Caki2 (cell line): ENCODE measurements around the gene SLC12A4. TPM values are rescaled to one million over a fixed set of nuclear protein-coding genes. Genes with fewer than 3 reads are reported as not detected.

Experiments used
- DNase-seq: peaks from one replicate; pipeline ENCODE4 v3.0.0-alpha.2; 2015; ENCODE audit warnings: low read depth
- in situ Hi-C: cut with HindIII; loops from 2 replicates; pipeline ENCODE4 v1.10.0; 2016; ENCODE audit warnings: low sequenced_read_pairs, low pct_unique_long_range_greater_than_20kb, mixed read lengths
- total RNA-seq: library from RNA; depleted of rRNA; stranded (reverse); fragments of >200 nt; shearing (Covaris generic); gene quantifications from 2 replicates; pipeline ENCODE4 v1.2.3, GENCODE V29; 2014; ENCODE audit warnings: low replicate concordance

The SLC12A4 gene
- total RNA-seq, 1 experiment from 2014 or later, result 19.8 TPM

DNA sequence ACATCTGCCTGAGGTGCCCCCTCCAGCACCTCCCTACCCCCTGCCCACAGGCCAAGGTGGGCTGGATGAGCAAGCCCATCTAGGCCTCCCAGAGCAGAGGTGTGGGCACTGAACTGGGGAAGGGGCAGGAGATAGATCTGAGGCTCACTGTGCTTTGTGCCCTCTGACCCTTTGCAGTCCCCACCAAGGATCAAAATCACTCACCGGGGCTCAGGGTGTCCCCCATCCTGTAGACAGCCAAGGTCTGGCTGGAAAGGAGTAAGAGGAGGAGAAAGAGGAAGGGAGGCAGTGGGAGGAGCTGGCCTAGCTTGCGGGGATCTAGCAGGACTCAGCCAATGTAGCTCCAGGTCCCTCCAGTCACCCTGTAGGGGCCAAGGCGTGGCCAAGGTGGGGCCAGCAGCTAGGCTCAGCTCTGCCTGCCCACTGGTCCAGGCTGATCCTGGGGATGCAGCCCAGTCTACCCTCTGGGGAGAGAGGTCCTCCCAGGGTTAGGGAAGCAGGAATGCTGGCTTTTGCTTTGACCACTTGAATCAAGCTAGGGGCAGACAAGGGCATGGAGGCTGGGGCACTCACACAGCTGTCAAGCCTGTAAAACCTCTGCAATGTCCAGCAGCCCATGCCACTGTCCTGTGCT is 1.8 kb downstream of the SLC12A4 start:
- DNase-seq, result peak; percentile 54
- in situ Hi-C loops, result no loop called here

DNA sequence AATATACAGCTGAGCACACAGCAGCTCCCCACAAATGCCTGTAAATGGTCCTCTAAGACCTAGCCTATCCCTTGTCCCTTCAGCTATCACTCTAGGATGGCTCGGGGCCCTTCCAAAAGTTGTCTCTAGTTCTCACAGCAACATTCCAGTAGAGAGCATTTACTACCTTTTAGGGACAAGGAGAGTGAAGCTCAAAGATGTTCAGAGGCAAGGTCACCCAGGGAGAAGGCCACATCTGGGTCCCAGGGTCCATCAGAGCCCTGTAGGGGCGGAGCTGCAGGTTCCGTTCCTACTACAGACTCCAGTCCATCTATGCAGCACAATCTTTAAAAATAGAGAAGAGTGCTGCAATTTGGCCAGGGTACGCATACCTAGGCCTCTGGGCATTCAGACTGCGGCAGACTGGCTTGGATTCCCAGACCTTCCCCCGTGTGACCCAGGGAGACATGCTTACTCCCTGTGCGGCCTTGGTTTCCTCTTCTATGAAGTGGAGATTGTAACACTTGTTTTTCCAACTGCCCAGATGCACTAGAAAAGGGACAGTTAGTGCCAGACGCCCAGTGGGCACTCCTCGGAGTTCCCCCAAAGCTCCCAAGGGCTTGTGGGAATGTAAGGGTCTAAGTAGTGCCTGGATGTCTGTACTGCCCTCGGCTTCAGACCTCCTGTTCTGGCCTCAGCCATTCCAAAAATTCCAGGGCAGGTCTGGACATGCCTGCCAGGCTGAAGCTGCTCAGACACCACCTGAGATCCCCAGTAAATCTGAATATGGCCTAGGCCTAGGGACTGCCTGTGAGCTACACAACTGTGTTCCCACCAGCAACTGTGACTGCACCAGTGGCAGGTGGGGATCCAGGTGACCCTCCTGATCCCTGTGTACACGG is 2.5 kb downstream of the SLC12A4 start:
- no peak for DNase-seq
- in situ Hi-C loops, result no loop called here

DNA sequence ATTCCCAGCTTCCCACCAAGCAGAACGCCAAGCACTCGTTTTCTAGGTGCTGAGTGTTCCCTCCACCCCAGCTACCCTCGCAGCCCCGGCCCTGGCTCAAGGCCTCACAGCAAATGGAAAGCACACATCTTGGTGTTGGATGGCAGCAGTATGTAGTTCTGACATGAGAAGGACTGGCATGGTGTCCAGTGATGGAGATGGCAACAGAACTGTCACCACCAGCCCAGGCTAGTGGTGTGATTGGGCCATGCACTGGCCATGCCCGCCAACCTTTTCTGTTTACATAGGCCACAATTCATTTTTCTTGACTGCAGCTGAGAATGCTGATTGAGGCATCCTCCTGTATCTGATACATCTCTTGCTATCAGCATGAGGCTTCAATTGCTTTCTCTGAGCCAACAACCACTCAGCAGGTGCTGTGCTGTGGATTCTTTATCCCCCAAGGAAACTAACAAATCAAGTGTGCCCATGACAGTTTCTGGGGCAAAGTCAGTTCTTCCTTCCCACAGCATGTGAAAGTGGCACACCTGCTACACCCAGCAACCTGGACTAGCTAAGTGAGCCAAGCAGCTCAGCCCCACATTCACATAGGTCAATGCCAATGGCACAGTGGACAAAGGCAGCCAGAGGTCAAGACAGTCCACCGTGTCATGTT is 3.8 kb downstream of the SLC12A4 start:
- in situ Hi-C loops, result no loop called here
- no peak for DNase-seq

DNA sequence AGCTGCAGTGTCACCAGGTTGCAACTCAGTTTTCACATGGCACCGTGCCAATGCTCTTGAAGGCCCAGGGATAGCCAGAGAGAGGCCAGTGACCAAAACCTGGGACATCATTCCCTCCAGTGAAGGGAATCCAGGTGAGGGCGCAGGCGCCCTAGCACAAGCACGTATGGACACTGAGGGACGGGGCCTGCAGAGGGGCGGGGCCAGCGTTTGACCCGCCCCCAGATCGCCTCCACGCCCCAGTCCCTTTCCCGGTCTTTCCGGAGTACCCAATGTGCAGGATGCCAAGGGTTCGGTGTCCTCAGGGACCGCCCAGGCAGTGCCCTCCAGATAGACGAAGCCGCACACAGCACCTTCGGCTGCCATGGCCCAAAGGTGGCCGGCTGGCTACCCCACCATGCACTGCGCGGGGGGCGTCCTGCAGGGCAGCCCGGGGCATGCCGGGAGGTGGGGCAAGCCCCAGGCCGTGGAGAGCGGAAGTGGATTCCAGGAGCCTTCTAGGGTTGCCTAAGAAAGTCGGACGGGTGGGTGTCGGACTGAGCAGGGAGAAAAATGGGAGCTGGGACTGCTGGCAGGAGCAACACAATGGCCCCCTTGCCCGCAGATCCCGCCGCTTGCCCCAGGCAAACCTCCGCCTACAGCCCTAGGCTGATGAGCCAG is 4.6 kb downstream of the SLC12A4 start:
- in situ Hi-C loops, result no loop called here

DNA sequence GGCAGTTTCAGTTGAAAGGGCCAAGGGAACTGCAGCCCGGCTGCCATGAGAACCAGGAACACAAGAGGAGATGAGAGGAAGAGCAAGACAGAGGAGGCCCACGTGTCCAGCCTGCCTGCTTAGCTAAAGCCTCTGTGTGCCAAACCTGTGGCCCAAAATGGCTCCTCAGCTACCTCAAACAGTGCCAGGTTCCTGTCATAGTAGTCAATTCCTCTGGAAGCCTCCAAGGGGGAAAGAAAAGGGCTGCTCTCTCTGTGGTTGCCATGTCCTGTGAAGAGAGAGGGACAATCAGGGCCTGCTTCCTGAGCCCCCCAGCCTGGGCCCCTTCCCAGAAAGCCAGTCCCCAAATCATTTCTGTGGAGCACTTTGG is 5.2 kb downstream of the SLC12A4 start:
- no peak for DNase-seq
- in situ Hi-C loops, result no loop called here

More for the DNA sequence above, 4.6 kb downstream of the SLC12A4 start:
- DNase-seq, result no peak

DNA sequence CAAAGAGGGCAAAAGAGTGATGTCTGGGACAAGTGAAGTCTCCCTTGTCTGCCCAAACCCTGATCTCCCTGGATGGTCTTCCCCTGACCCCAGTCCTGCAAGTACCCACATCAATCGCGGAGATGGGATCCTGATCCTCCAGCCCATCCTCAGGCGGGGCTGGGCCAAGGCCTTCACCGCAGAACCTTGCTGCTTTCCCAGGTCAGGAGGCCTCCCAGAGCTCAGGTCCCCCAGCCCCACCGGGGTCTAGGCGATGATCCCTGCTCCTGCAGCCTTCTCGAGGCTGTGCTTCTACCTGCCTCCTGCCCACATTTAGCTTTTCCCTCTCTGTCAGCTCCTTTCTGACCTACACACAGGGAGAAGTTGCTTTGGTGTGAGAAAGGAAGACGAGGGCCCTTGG is 6.3 kb downstream of the SLC12A4 start:
- DNase-seq, result no peak
- in situ Hi-C loops, result no loop called here

DNA sequence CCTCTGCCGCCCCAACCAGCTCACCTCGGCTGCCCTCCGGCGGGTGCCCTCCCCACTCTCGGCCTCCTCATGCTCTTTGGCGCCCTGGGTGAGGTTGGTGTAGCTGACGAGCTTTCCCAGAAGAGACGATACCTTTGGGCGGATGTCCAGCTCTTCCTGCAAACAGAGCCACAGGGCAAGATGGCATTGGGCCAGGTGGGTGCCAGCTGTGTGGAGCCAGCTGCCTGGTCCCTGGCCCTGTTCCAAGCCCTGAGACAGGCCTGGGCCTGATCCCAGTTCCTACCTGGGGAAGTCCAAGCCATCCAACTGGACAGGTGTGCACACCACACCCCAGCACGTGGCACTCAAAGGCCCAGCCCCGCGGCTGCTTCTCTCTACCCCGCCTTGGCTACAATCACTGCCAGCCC is 6.9 kb downstream of the SLC12A4 start:
- no peak for DNase-seq
- in situ Hi-C loops, result no loop called here

DNA sequence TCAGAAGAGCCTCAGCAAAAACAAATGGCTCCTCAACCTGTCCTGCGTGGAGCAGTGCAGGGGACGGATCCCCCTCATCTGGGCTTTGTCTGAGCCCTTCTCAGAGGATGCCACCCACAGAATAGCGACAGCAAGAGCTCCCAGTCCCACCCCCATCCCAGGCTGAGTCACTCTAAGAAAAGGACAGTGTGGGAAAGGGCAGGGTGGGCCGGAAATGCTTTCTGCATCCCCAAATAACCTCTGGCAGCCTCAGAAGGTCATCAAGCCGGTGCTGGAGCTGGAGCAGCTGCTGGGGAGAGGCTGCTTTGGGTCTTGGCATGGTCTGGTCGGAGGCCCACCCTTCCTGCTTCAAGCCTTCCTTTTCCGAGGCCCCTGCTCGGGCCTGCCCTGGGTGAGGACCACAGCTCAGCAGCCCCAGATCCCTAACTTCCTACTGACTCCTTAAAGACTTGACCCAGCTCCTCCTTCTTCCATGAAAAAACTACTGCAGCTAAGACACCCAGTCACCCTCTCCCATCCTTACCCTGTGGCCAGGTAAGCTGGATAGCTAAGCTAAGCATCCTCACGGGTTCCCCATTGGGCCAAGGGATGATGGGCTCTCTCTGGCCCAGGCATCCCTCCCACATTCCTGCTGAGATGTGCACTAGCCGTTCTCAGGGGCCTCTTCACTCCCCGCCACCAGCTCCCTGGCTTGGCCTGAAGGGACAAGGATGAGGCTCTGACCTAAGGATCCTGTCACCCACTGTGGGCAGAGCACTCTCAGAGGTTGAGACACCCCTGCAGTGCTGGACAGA is 8.7 kb downstream of the SLC12A4 start:
- in situ Hi-C loops, result no loop called here
- DNase-seq, result no peak

DNA sequence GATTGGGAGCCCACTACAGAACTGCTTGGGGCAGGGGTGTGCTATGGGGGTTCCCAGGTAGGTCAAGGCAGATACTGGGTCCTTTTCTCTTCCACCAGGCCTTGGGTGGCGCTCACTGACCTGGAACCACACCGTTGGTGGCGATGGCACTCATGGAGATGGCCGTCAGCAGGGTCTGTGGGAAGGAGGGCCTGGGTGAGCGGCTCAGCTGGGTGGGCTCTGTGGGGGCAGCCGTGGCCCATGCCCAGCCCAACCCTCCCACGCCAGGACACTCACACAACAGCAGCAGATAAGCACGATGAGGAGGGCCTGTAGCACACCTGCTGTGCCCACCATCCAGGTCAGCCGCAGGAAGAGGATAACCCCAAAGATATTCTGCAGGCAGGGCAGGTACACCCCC is 10.8 kb downstream of the SLC12A4 start:
- no peak for DNase-seq
- in situ Hi-C loops, result no loop called here

DNA sequence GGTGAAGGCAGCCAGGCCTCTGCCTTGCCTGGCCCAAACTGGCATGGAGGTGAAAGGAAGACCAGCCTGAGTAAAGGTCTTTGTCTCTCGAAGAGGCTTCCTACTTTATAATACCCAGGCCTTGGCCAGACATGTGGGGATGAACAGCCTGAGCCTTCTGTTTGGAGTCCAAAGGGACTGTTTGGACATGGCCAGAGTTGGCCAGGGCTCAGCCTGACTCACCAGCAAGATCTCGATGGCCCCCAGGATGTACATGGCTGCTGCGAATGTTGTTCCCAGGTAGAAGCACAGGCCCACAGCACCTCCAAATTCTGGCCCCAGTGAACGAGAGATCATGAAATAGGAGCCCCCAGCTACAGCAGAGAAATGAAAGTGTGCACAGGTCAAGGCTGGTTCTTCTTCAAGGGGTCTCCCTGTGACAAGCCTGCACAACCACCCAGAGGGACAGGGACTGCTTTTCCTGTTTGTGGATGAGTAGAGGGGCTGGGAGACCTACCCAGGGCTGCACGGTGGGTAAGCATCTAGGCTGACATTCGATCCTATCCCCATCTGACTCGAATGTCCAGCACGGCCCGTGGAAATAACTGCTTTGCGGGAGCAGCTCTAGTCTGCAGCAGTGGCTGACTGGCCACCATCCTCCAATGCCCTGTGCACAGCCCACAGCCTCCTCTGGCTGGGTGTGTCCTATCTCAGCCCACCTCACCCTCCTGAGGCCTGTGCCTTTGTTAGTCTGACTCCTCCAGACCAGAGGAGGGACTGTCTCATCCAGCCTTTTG is 13.8 kb downstream of the SLC12A4 start:
- in situ Hi-C loops, result no loop called here
- no peak for DNase-seq

DNA sequence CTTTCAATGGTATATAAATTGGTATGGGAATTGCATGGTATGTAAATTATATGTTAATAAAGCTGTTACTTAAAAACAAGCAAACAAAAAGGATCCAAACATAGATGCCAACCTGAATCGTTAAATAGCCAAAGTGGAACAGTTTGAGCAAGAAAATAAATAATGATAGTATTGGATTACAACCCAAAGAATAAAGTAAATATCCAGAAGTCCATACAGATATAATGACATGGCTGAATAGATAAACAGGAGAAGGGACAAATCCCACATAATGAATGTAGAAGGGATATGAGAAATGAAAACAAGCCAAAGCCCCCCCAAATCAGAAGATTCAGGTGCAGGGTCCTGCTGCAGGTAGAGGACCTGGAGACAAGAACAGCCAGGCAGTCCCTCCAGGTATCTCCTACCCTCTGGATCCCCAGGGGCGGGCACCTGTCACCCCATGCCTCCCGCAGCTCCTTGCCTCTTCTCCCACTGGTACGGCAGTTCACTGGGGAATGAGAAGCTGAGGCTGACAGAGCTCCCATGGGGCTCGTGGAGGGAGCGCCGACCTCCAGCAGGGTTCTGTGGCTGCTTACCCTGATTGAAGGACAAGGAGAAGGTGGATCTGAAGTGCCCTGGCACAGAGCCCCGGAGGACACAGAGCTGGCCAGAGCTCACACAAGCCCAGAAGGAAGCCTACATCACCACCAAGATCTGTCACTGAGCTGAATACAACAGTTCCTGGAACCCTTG is 14.6 kb downstream of the SLC12A4 start:
- in situ Hi-C loops, result no loop called here
- DNase-seq, result no peak

DNA sequence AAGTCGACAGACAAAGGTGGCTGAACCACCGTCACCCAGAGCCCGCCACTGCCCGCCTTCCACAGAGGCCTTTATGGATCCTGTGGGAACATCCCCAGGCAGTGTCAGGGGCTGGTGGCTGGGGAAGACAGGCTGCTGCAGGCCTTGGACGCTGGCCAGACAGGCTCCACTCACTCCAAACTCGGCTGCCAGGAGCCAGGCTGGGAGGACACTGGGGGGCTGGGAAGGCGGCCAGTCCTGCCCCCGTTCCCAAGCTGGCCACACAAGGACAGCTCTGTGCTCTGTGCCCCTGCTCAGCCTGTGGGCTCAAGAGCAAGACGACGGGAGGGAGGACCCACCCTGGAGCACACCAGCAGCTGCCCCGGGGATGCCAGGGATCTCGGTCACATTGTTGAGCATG is 17.0 kb downstream of the SLC12A4 start:
- no peak for DNase-seq
- in situ Hi-C loops, result no loop called here

DNA sequence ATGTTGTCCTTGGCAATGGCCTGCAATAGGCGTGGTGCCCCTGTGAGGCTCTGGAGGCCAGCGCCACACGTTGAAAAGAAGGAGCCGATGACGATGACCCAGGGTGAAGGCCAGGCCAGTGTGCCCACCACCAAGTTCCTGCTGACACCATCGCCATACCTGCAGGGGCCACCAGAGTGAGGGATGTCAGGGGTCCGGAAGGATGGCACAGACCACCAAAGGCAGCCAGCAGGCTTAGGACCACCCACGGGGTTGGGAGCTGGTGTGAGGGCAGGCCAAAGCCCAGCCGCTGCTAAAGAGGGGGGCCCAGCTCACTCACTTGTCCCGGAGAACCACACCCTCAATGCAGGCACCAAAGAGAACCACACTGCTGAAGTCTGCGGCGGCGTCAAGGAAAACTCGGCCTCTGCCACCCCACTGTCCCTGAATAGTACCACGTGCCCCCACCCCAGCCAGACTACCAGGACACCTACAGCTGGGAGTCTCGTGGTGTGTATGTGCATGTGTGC is 18.0 kb downstream of the SLC12A4 start:
- in situ Hi-C loops, result no loop called here
- no peak for DNase-seq

DNA sequence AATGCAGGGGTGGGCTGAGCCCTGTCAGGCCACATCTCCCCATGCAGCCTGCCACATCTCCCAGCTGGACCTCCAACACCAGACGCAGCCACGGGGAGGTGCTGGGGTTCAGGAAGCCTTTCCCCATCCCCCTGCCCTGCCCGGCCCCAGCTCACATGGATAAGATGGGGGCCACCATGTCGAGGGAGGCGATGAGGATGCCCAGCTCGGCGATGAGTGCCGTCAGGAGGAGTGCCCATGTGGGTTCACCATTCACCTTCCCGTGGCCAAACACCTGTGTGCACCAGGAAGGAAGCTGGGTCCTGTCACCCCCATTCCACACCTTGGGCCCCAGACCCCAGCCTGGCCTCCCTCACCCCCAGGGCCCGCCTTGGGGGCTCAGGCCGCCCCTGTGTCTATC is 18.8 kb downstream of the SLC12A4 start:
- in situ Hi-C loops, result no loop called here
- DNase-seq, result no peak

DNA sequence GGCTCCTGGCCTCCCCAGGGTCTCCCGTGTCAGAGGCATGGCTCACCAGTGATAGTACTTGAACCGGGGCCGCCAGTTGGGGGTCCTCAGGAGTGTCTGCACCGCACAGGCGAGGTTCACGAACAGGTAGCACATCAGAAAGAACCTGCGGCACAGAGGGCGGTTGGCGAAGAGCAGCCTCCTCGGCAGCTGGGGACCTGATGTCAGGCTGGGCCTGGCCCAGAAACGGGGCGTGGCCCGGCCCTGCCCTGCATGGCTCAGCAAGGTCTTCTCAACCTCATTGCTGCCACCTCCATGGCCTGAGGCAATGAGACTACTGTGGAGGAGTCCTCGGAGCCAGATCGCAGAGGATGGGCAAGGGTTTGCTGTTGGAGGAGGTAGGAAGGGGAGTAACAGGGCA is 20.4 kb downstream of the SLC12A4 start:
- in situ Hi-C loops, result no loop called here
- no peak for DNase-seq

DNA sequence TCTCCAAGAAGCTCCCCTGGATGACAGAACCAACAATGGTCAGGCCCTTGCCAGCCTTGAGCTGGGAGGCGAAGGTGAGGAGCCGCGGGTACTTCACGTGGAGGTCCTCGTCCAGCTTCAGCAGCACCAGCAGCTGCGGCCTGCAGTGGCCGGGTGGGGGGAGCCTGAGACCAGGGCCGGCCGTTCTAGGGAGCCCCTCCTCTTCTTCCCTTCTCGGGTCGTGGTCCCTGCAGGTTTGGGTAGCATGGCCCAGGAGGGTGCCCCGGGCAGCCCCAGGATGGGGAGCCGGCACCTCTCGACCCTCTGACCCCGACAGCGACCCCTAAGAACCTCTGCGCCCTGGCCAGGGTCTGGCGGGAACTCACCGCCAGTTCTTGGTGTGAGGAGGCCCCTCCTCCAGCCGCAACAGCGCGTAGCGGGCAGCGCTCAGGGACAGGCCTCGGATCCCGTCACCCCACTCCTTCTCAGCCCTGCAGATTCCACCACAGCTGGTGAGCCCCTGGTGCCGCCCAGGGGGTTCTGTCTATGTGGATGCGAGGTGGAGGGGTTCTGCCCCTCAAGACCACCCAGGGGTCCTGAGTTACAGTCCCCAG is 21.4 kb downstream of the SLC12A4 start:
- in situ Hi-C loops, result no loop called here

More for the DNA sequence above, 21.4 kb downstream of the SLC12A4 start:
- DNase-seq, result no peak
